Smooth muscle cell (in vitro differentiated cells): ENCODE results near the gene SOCS3. TPM values are rescaled to one million over a fixed set of nuclear protein-coding genes. Genes with fewer than 3 reads are reported as not detected.

ENCODE experiments used
- DNase-seq: peaks from one replicate; lab custom pipeline; 2025; ENCODE audit not compliant: unreplicated experiment; lab: John Stamatoyannopoulos, UW
- H2AFZ ChIP-seq: fragments of 200-600 bp; sonication (generic); 2 replicates; pipeline ENCODE4 v1.6.0; 2016; ENCODE audit warnings: antibody characterized with exemption, low read depth, mild to moderate bottlenecking
- H3F3A ChIP-seq: fragments of 200-600 bp; sonication (generic); 2 replicates; pipeline ENCODE4 v1.6.0; 2017; ENCODE audit warnings: antibody characterized with exemption, low read depth
- H3K27ac ChIP-seq: fragments of 200-600 bp; sonication (generic); 2 replicates; pipeline ENCODE4 v1.5.1; 2016; ENCODE audit warnings: low read depth, mild to moderate bottlenecking
- H3K27me3 ChIP-seq: fragments of 200-600 bp; sonication (generic); 2 replicates; pipeline ENCODE4 v1.6.1; 2016; ENCODE audit warnings: low read depth, mild to moderate bottlenecking
- H3K36me3 ChIP-seq: fragments of 200-600 bp; sonication (generic); 2 replicates; pipeline ENCODE4 v1.5.1; 2016; ENCODE audit warnings: low read depth
- H3K4me1 ChIP-seq: fragments of 200-600 bp; sonication (generic); 2 replicates; pipeline ENCODE4 v1.5.1; 2016; ENCODE audit warnings: low read depth
- H3K4me2 ChIP-seq: fragments of 200-600 bp; sonication (generic); 2 replicates; pipeline ENCODE4 v1.6.0; 2016; ENCODE audit warnings: mild to moderate bottlenecking
- H3K4me3 ChIP-seq: fragments of 200-600 bp; sonication (generic); 2 replicates; pipeline ENCODE4 v1.5.1; 2016; ENCODE audit warnings: mild to moderate bottlenecking
- H3K79me2 ChIP-seq: fragments of 200-600 bp; sonication (generic); 2 replicates; pipeline ENCODE4 v1.6.0; 2016; ENCODE audit warnings: low read depth, mild to moderate bottlenecking
- H3K9ac ChIP-seq: fragments of 200-600 bp; sonication (generic); 2 replicates; pipeline ENCODE4 v1.6.0; 2016; ENCODE audit warnings: low read depth
- H3K9me3 ChIP-seq: fragments of 200-600 bp; sonication (generic); replicated peaks from 2 replicates; pipeline ENCODE4 v1.5.1; 2016; ENCODE audit warnings: low read depth
- H4K20me1 ChIP-seq: fragments of 200-600 bp; sonication (generic); 2 replicates; pipeline ENCODE4 v1.6.0; 2016; ENCODE audit warnings: low read depth
- WGBS: methylation state at CpG from one replicate; pipeline ENCODE4 v1.1.7; 2016; ENCODE audit warnings: low lambda C conversion rate; 5-methylcytosine and 5-hydroxymethylcytosine counted together
- polyA plus RNA-seq: library from polyadenylated mRNA; unstranded; fragments of >200 nt; fragmentation: Nextera tagmentation; extraction: Ambion mirVana; gene quantifications from 2 replicates; pipeline ENCODE4 v1.2.1, GENCODE V29; 2016
- total RNA-seq: library from RNA; depleted of rRNA; stranded (reverse); fragments of >200 nt; gene quantifications from 2 replicates; pipeline ENCODE4 v1.2.3, GENCODE V29; 2014
- TF ChIP-seq, protein P1 (sequence below): fragments of 200-600 bp; sonication (generic); IDR thresholded peaks from 2 replicates; pipeline ENCODE4 v1.5.1; 2017; ENCODE audit warnings: borderline replicate concordance, mild to moderate bottlenecking, antibody characterized with exemption; ENCODE audit not compliant: insufficient read depth, poor library complexity, severe bottlenecking

The SOCS3 gene
- total and polyA plus RNA-seq, 2 experiments from 2014 or later, result 116 to 310 TPM

GRCh38 chr17:78327880-78328279 lies 32.0 kb downstream of the SOCS3 start:
- H3K79me2 ChIP-seq, result no peaks in the 10 kb centered on the region
- no peaks in the 10 kb centered on the region for H4K20me1 ChIP-seq
- no peak for DNase-seq
- TF ChIP-seq, protein P1, sequence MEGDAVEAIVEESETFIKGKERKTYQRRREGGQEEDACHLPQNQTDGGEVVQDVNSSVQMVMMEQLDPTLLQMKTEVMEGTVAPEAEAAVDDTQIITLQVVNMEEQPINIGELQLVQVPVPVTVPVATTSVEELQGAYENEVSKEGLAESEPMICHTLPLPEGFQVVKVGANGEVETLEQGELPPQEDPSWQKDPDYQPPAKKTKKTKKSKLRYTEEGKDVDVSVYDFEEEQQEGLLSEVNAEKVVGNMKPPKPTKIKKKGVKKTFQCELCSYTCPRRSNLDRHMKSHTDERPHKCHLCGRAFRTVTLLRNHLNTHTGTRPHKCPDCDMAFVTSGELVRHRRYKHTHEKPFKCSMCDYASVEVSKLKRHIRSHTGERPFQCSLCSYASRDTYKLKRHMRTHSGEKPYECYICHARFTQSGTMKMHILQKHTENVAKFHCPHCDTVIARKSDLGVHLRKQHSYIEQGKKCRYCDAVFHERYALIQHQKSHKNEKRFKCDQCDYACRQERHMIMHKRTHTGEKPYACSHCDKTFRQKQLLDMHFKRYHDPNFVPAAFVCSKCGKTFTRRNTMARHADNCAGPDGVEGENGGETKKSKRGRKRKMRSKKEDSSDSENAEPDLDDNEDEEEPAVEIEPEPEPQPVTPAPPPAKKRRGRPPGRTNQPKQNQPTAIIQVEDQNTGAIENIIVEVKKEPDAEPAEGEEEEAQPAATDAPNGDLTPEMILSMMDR, result no peak
- H3K4me1 ChIP-seq, result peaks cover 11% of the 10 kb centered on the region
- peaks cover 3% of the 10 kb centered on the region for H3F3A ChIP-seq
- WGBS, result 97% methylated on average over 5 of the region's 5 CpGs
- no peak overlapping the region for H3K4me2 ChIP-seq
- no peak overlapping the region for H3K4me3 ChIP-seq
- H2AFZ ChIP-seq, result no peak overlapping the region
- no peaks in the 10 kb centered on the region for H3K36me3 ChIP-seq
- H3K9ac ChIP-seq, result no peak overlapping the region
- H3K27me3 ChIP-seq, result no peaks in the 10 kb centered on the region
- H3K27ac ChIP-seq, result no peak overlapping the region
- H3K9me3 ChIP-seq, result no peaks in the 10 kb centered on the region

DNA sequence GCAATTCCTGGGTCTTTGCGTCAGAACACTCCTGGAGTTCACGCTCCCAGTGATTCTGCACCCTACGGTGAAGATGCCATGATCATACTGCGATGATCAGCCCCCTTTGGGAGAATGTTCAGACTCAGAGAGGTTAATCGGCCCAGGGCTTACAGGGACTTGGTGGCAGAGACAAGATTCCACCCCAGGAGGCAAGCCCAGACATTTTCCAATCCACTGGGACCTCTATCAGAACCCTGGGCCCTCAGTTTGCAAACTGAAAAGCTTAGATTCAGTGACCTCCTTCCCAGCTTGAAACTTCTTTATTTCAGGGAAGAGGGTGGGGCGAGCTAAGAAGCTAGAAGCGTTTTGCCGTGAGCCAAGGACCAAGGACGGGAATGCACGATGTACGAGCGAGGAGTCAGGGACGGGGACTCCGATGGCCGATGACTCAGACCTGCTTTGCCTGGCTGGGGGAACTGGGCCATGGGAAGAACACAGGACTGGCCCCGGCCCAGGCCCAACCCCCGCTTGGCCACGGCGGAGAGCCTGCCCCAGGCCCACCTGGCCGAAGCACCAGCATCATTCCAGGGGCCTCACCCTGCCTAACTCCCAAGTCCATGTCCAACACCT lies 34.7 kb downstream of the SOCS3 start:
- peak overlapping the region; percentile 81 for H3K27ac ChIP-seq
- peak overlapping the region; percentile 55 for H3K9ac ChIP-seq

DNA sequence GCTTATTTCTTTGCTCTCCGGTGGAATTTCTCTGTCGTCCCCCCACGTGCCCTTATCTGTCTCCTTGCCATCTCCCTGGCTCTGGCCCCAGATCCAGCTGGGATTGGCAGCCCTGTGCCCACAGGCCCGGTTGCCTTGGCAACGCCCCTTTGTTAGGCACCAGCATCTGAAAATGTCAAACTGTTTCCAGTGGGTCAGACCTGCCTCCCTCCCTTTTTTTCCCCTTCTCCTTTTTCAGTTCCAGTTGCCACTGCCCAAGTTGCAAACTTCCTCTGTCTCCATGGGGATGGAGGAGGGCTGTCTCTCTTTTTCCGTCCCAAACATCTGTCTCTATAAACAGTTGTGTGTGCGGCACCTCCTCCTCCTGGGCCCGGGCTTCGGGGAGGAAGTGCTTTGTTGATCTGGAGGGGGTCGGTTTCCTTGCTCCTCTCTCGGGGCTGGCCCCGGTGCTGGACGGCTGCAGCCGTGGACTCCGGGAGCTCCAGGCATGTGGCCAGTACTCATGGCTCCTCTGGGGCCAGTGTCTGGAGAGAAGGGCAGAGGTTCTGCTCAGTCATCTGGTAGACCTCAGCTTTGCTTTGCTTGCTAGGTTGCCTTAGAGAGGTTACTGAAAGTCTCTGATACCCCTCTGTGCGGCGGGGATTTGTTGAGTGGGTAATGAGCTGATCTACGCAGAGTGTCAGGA lies 35.3 kb downstream of the SOCS3 start:
- Histone ChIP-seq H3K4me3 (no peak overlapping the region), H2AFZ (no peak overlapping the region)

More for the DNA sequence above, 34.7 kb downstream of the SOCS3 start:
- no peak overlapping the region for H3K4me3 ChIP-seq
- 39% methylated on average over 19 of the region's 20 CpGs for WGBS
- DNase-seq, result peak; percentile 19
- peaks cover 11% of the 10 kb centered on the region for H3K4me1 ChIP-seq
- peaks cover 4% of the 10 kb centered on the region for H3F3A ChIP-seq
- no peaks in the 10 kb centered on the region for H3K36me3 ChIP-seq
- peak overlapping the region; percentile 46 for H3K4me2 ChIP-seq
- no peaks in the 10 kb centered on the region for H3K27me3 ChIP-seq
- no peaks in the 10 kb centered on the region for H3K9me3 ChIP-seq
- TF ChIP-seq, protein P1, result no peak
- no peaks in the 10 kb centered on the region for H3K79me2 ChIP-seq
- H4K20me1 ChIP-seq, result no peaks in the 10 kb centered on the region
- H2AFZ ChIP-seq, result no peak overlapping the region

More for the DNA sequence above, 35.3 kb downstream of the SOCS3 start:
- Histone ChIP-seq H4K20me1 (no peaks in the 10 kb centered on the region), H3K27me3 (no peaks in the 10 kb centered on the region), H3F3A (peaks cover 4% of the 10 kb centered on the region), H3K79me2 (no peaks in the 10 kb centered on the region), H3K9ac (peak overlapping the region; percentile 55), H3K36me3 (no peaks in the 10 kb centered on the region), H3K4me2 (peak overlapping the region; percentile 46), H3K4me1 (peaks cover 11% of the 10 kb centered on the region), H3K27ac (peak overlapping the region; percentile 81), H3K9me3 (no peaks in the 10 kb centered on the region)
- 26% methylated on average over 18 of the region's 18 CpGs for WGBS
- DNase-seq, result peak; percentile 66
- TF ChIP-seq, protein P1, result no peak
